Vagina (tissue), 2 donors: ENCODE results near the gene SHROOM1. TPM values are rescaled to one million over a fixed set of nuclear protein-coding genes. Genes with fewer than 3 reads are reported as not detected.
"Not testable (repeated sequence)": the region's sequence is repeated elsewhere in the genome, so short reads cannot be mapped to it uniquely, and the experiment has no call there.

Experiments used
- DNase-seq, 2 donors: peaks; one replicate each; pipeline ENCODE4 v3.0.0-alpha.2; 2017; ENCODE audit errors: extremely low spot score in 2 of 2
- H3K27ac ChIP-seq: fragments of 200-600 bp; sonication (generic); one replicate; pipeline ENCODE4 v1.5.1; 2019
- H3K27me3 ChIP-seq: fragments of 200-600 bp; sonication (generic); one replicate; pipeline ENCODE4 v1.5.1; 2019
- H3K36me3 ChIP-seq, 2 donors: fragments of 200-600 bp; sonication (generic); one replicate each; pipeline ENCODE4 v1.5.1; 2017 to 2019
- H3K4me1 ChIP-seq: fragments of 200-600 bp; sonication (generic); one replicate; pipeline ENCODE4 v1.5.1; 2019
- H3K4me3 ChIP-seq, 2 donors: fragments of 200-600 bp; sonication (generic); 1 replicate in 1 of 2; 2 replicates in 1 of 2; pipeline ENCODE4 v1.5.1; 2016 to 2019
- H3K9me3 ChIP-seq: fragments of 200-600 bp; sonication (generic); one replicate; pipeline ENCODE4 v1.5.1; 2019
- CTCF ChIP-seq, 3 experiments: fragments of 450-650 bp in 2 of 3; fragments of 200-600 bp in 1 of 3; sonication (generic) in 1 of 3; IDR thresholded peaks; one replicate each; pipeline ENCODE4 v1.5.1; 2017 to 2019; ENCODE audit warnings: antibody characterized with exemption in 3 of 3, mild to moderate bottlenecking in 2 of 3, moderate library complexity in 2 of 3
- POLR2A ChIP-seq, 2 donors: fragments of 450-650 bp; IDR thresholded peaks; one replicate each; pipeline ENCODE4 v1.6.1; 2017; ENCODE audit warnings: antibody characterized with exemption in 2 of 2, mild to moderate bottlenecking in 2 of 2, moderate library complexity in 2 of 2
- POLR2AphosphoS5 ChIP-seq, 2 donors: sonication (generic); formaldehyde crosslinking; IDR thresholded peaks; one replicate each; pipeline ENCODE4 v1.9.0; 2017; ENCODE audit warnings: antibody characterized with exemption in 2 of 2, mild to moderate bottlenecking in 2 of 2, low read depth in 1 of 2; ENCODE audit not compliant: insufficient read depth in 1 of 2
- intact Hi-C: fragments of 100-400 bp; cut with DNase I; formaldehyde crosslinking; loops from one replicate; pipeline ENCODE4 v1.15.1; 2023
- total RNA-seq: library from RNA; depleted of rRNA; stranded (reverse); fragments of >200 nt; gene quantifications from one replicate; pipeline ENCODE4 v1.2.3, GENCODE V29; 2016

The SHROOM1 gene
- total RNA-seq, 1 donor from 2014 or later, result 17.7 TPM

GRCh38 chr5:132865668-132866341, 35.4 kb upstream of the SHROOM1 start:
- no peak for TF ChIP-seq POLR2A (IDR thresholded peaks at IDR 0.05)
- TF ChIP-seq CTCF (IDR thresholded peaks at IDR 0.05), result no peak
- TF ChIP-seq POLR2AphosphoS5 (IDR thresholded peaks at IDR 0.05; ENCODE audit: insufficient read depth in 1 of 2, low read depth in 1 of 2), result no peak
- intact Hi-C loops, result loop anchor here (5.0 kb wide), 1 partner anchor 39 kb away; no protein-coding TSS in a partner anchor
- peak overlapping the region; percentile 82 to 86 for H3K4me3 ChIP-seq

GRCh38 chr5:132860742-132861141, 30.3 kb upstream of the SHROOM1 start:
- no peak for DNase-seq
- Histone ChIP-seq H3K9me3 (no peaks in the 10 kb centered on the region), H3K36me3 (no peaks in the 10 kb centered on the region), H3K4me3 (no peak overlapping the region), H3K27me3 (no peaks in the 10 kb centered on the region), H3K27ac (no peak overlapping the region), H3K4me1 (peaks cover 3% of the 10 kb centered on the region)
- intact Hi-C loops, result no loop called here
- no peak for TF ChIP-seq POLR2AphosphoS5 (IDR thresholded peaks at IDR 0.05; ENCODE audit: insufficient read depth in 1 of 2, low read depth in 1 of 2)
- no peak for TF ChIP-seq POLR2A (IDR thresholded peaks at IDR 0.05)
- TF ChIP-seq CTCF (IDR thresholded peaks at IDR 0.05), result no peak

More at GRCh38 chr5:132865668-132866341, 35.4 kb upstream of the SHROOM1 start:
- no peak for DNase-seq
- no peaks in the 10 kb centered on the region for H3K27me3 ChIP-seq
- H3K4me1 ChIP-seq, result peaks cover 24% of the 10 kb centered on the region
- H3K9me3 ChIP-seq, result no peaks in the 10 kb centered on the region
- H3K27ac ChIP-seq, result peak overlapping the region; percentile 99
- H3K36me3 ChIP-seq, result peaks cover 0 to 25% of the 10 kb centered on the region in 2 donors

- no peak for TF ChIP-seq CTCF (IDR thresholded peaks at IDR 0.05)
- TF ChIP-seq POLR2A (IDR thresholded peaks at IDR 0.05), result no peak
- TF ChIP-seq POLR2AphosphoS5 (IDR thresholded peaks at IDR 0.05; ENCODE audit: insufficient read depth in 1 of 2, low read depth in 1 of 2), result no peak
- no peaks in the 10 kb centered on the region for H3K9me3 ChIP-seq
- H3K27ac ChIP-seq, result no peak overlapping the region
- no peak for DNase-seq
- no peaks in the 10 kb centered on the region for H3K36me3 ChIP-seq
- intact Hi-C loops, result no loop called here
- H3K4me3 ChIP-seq, result no peak overlapping the region
- no peaks in the 10 kb centered on the region for H3K4me1 ChIP-seq
- no peaks in the 10 kb centered on the region for H3K27me3 ChIP-seq
Measured at GRCh38 chr5:132859889-132860437, 29.5 kb upstream of the SHROOM1 start.

- no peak for TF ChIP-seq POLR2A (IDR thresholded peaks at IDR 0.05)
- no peak for TF ChIP-seq POLR2AphosphoS5 (IDR thresholded peaks at IDR 0.05; ENCODE audit: insufficient read depth in 1 of 2, low read depth in 1 of 2)
- no peak for TF ChIP-seq CTCF (IDR thresholded peaks at IDR 0.05)
Measured at GRCh38 chr5:132856011-132856410, 25.6 kb upstream of the SHROOM1 start.

GRCh38 chr5:132854992-132855391, 24.5 kb upstream of the SHROOM1 start:
- H3K27ac ChIP-seq, intact Hi-C loops, DNase-seq, H3K4me1 ChIP-seq, H3K36me3 ChIP-seq, H3K9me3 ChIP-seq, H3K27me3 ChIP-seq, H3K4me3 ChIP-seq: not testable (repeated sequence)

More at GRCh38 chr5:132856011-132856410, 25.6 kb upstream of the SHROOM1 start:
- no peak overlapping the region for H3K27ac ChIP-seq
- H3K36me3 ChIP-seq, result no peaks in the 10 kb centered on the region
- intact Hi-C loops, result no loop called here
- no peak overlapping the region for H3K4me3 ChIP-seq
- DNase-seq, result no peak
- no peaks in the 10 kb centered on the region for H3K27me3 ChIP-seq
- no peaks in the 10 kb centered on the region for H3K4me1 ChIP-seq
- H3K9me3 ChIP-seq, result no peaks in the 10 kb centered on the region
